Karpas-422 (cell line): Measurements from ENCODE around the gene HIPK2. TPM values are rescaled to one million over a fixed set of nuclear protein-coding genes. Genes with fewer than 3 reads are reported as not detected.

Experiments
- DNase-seq: peaks from one replicate; pipeline ENCODE4 v3.0.0-alpha.2; 2015
- H2AFZ ChIP-seq: fragments of 200-600 bp; sonication (generic); 2 replicates; pipeline ENCODE4 v1.6.1; 2014; ENCODE audit warnings: antibody characterized with exemption, low read length, mixed read lengths
- H3K27ac ChIP-seq: fragments of 200-600 bp; sonication (generic); 2 replicates; pipeline ENCODE4 v1.5.1; 2014; ENCODE audit warnings: mild to moderate bottlenecking, low read length, moderate library complexity
- H3K27me3 ChIP-seq: fragments of 200-600 bp; sonication (generic); 2 replicates; pipeline ENCODE4 v1.6.1; 2014; ENCODE audit warnings: low read length, mixed read lengths
- H3K36me3 ChIP-seq: fragments of 200-600 bp; sonication (generic); 2 replicates; pipeline ENCODE4 v1.6.1; 2014; ENCODE audit warnings: low read length, mixed read lengths; ENCODE audit not compliant: insufficient read depth
- H3K4me1 ChIP-seq: fragments of 200-600 bp; sonication (generic); 2 replicates; pipeline ENCODE4 v1.6.1; 2014; ENCODE audit warnings: mild to moderate bottlenecking, low read length, mixed read lengths
- H3K4me2 ChIP-seq: fragments of 200-600 bp; sonication (generic); 2 replicates; pipeline ENCODE4 v1.6.1; 2014; ENCODE audit warnings: low read length, low read depth, mild to moderate bottlenecking; ENCODE audit not compliant: poor library complexity, severe bottlenecking
- H3K4me3 ChIP-seq: fragments of 200-600 bp; sonication (generic); 2 replicates; pipeline ENCODE4 v1.5.1; 2014; ENCODE audit warnings: mild to moderate bottlenecking, antibody characterized with exemption, low read length, mixed read lengths
- H3K79me2 ChIP-seq: fragments of 200-600 bp; sonication (generic); 2 replicates; pipeline ENCODE4 v1.6.1; 2014; ENCODE audit warnings: mild to moderate bottlenecking, low read length, mixed read lengths
- H3K9ac ChIP-seq: fragments of 200-600 bp; sonication (generic); 2 replicates; pipeline ENCODE4 v1.6.0; 2014; ENCODE audit warnings: low read length
- H3K9me2 ChIP-seq: fragments of 200-600 bp; sonication (generic), shearing (Covaris generic); replicated peaks from 2 replicates; pipeline ENCODE4 v1.6.0; 2014; ENCODE audit warnings: mild to moderate bottlenecking, low read length, moderate library complexity; ENCODE audit not compliant: insufficient read depth
- H3K9me3 ChIP-seq: fragments of 300-700, 200-600 bp; sonication (generic); 2 replicates; pipeline ENCODE4 v1.6.1; 2014; ENCODE audit warnings: low read length, mixed read lengths
- H4K20me1 ChIP-seq: fragments of 200-600 bp; sonication (generic); 2 replicates; pipeline ENCODE4 v1.6.1; 2014; ENCODE audit warnings: mild to moderate bottlenecking, antibody characterized with exemption, low read length, low read depth; ENCODE audit not compliant: insufficient read depth
- total RNA-seq: library from RNA; depleted of rRNA; stranded (reverse); fragments of >200 nt; shearing (Covaris generic); gene quantifications from 2 replicates; pipeline ENCODE4 v1.2.3, GENCODE V29; 2014; ENCODE audit warnings: low replicate concordance

Gene HIPK2
- total RNA-seq, 1 experiment from 2014 or later = not detected

GRCh38 chr7:139702811-139703486, 74.8 kb downstream of the HIPK2 start:
- Histone ChIP-seq H3K36me3 (no peaks in the 10 kb centered on the region), H3K9ac (no peak overlapping the region), H3K9me3 (no peaks in the 10 kb centered on the region), H4K20me1 (no peaks in the 10 kb centered on the region), H3K27ac (no peak overlapping the region), H3K4me1 (peaks cover 3% of the 10 kb centered on the region), H3K9me2 (no peaks in the 10 kb centered on the region), H3K4me2 (no peak overlapping the region), H2AFZ (no peak overlapping the region), H3K79me2 (no peaks in the 10 kb centered on the region), H3K4me3 (no peak overlapping the region), H3K27me3 (no peaks in the 10 kb centered on the region)
- DNase-seq = no peak

DNA sequence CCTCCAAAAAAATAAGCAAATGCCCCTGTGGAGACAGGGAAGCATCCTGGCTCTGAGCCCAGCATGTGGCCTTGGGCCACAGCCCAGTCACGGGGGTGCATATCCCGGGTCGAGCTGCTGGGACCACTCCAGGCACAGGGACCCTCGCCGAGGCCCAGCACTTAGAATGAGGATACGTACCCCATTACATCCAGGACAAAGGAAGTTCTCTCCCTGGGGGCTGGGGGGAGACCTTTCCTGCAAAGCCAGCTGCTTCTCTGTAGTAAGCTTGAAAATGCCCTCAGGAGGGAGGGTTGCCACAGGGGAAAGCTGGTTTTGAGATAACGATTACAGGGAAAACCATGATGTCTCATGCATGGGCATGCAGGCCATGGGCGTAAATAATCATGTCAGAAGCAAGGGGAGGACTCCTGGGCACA, 75.5 kb downstream of the HIPK2 start:
- no peak overlapping the region for H3K27ac ChIP-seq
- H3K27me3 ChIP-seq = no peaks in the 10 kb centered on the region
- H3K9me3 ChIP-seq = no peaks in the 10 kb centered on the region
- no peaks in the 10 kb centered on the region for H4K20me1 ChIP-seq
- H3K4me2 ChIP-seq = no peak overlapping the region
- no peak overlapping the region for H2AFZ ChIP-seq
- no peaks in the 10 kb centered on the region; the same call in 1 of the 2 replicates for H3K4me1 ChIP-seq
- H3K9ac ChIP-seq = no peak overlapping the region
- H3K36me3 ChIP-seq = no peaks in the 10 kb centered on the region
- H3K4me3 ChIP-seq = no peak overlapping the region
- H3K9me2 ChIP-seq = no peaks in the 10 kb centered on the region
- H3K79me2 ChIP-seq = no peaks in the 10 kb centered on the region
- no peak for DNase-seq

GRCh38 chr7:139701908-139702307, 75.9 kb downstream of the HIPK2 start:
- no peaks in the 10 kb centered on the region for H3K9me3 ChIP-seq
- H3K9me2 ChIP-seq = no peaks in the 10 kb centered on the region
- no peaks in the 10 kb centered on the region for H3K79me2 ChIP-seq
- no peaks in the 10 kb centered on the region for H3K36me3 ChIP-seq
- H3K4me1 ChIP-seq = no peaks in the 10 kb centered on the region; the same call in 1 of the 2 replicates
- DNase-seq = no peak
- no peaks in the 10 kb centered on the region for H3K27me3 ChIP-seq
- H3K9ac ChIP-seq = no peak overlapping the region
- no peak overlapping the region for H2AFZ ChIP-seq
- no peak overlapping the region for H3K4me2 ChIP-seq
- H3K4me3 ChIP-seq = no peak overlapping the region
- H4K20me1 ChIP-seq = no peaks in the 10 kb centered on the region
- no peak overlapping the region for H3K27ac ChIP-seq

DNA sequence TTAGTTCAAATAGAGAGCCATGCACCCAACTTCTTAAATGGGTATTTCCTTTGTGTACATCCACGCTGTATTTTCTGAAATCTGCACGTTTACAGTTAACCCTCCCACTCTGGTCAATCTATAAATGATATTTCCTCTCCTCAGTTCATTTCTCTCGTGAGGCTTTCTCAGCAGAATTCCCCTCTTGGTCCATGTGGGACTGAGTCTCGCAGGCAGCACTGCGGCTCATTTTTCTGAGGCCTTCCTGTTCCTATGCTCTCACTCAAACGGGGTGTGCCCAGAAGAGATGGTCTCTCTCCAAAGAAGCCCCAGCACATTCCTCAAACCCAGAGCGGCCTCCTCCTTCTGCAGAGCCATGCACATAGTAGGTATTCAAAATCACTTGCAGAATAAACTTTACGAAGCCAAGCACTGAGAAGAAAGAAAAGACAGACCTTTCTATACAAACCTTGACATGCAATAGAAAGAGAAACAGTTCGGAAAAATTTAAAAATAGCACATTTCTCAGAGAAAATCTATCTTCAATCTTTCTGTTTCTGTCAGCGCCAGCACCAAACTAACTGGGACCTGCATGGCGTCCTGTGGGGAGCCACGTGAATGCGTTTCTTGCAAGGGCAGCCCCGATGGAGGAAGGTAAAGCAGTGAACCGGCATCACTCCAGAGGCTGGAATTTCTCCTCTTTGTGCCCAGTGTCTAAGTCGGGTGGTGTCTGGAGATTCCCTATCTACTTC, 77.1 kb downstream of the HIPK2 start:
- H3K4me3 ChIP-seq = no peak overlapping the region
- no peaks in the 10 kb centered on the region for H3K27me3 ChIP-seq
- H3K4me1 ChIP-seq = no peaks in the 10 kb centered on the region
- no peaks in the 10 kb centered on the region for H3K79me2 ChIP-seq
- H3K9ac ChIP-seq = no peak overlapping the region
- no peaks in the 10 kb centered on the region for H4K20me1 ChIP-seq
- no peak overlapping the region for H3K27ac ChIP-seq
- H2AFZ ChIP-seq = no peak overlapping the region
- H3K4me2 ChIP-seq = no peak overlapping the region
- H3K9me2 ChIP-seq = no peaks in the 10 kb centered on the region
- H3K36me3 ChIP-seq = no peaks in the 10 kb centered on the region
- DNase-seq = no peak
- H3K9me3 ChIP-seq = no peaks in the 10 kb centered on the region

DNA sequence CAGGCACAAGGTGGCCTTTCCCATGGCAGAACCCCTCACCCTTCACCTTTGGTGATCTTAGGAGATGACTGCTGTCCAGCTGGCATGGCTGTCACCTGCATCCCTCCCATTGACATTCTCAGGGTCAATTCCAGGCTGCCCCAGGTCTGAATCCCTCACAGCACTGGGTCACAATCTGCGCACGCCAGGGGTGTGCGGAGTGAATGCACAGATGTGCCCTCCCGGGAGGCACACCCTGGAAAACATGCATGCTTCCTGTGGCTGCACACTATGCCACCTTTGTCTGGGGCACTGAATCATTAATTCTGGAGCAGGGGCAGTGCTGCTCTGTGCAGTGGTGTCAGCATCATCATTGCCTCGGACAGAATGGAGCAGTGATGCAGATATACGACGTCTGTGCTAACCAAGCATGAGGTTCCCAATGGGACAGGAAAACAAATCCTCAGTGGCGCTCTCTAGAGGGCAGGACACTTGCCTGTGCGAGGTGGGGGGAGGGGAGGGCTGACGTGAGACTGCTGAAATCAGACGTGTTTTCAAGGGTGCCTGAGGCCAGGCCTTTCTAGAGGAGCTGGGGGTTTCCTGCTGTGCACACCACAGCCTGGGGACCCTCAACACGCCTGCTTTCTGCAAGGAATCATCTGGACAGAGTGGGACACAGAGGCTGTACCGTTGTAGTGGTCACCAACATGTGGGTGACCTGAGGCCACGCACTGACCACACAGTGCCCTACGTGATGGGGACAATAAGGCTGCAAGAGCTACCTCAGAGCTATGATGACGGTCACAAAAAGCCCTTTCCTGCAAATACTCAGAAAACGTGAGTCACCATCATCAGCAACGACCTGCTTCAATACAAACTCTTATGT, 77.9 kb downstream of the HIPK2 start:
- Histone ChIP-seq H4K20me1 (no peaks in the 10 kb centered on the region), H3K4me1 (no peaks in the 10 kb centered on the region), H3K36me3 (no peaks in the 10 kb centered on the region), H3K4me2 (no peak overlapping the region), H3K27me3 (no peaks in the 10 kb centered on the region), H3K9ac (no peak overlapping the region), H3K9me2 (no peaks in the 10 kb centered on the region), H3K27ac (no peak overlapping the region), H3K4me3 (no peak overlapping the region), H3K9me3 (no peaks in the 10 kb centered on the region), H2AFZ (no peak overlapping the region), H3K79me2 (no peaks in the 10 kb centered on the region)
- DNase-seq = no peak

DNA sequence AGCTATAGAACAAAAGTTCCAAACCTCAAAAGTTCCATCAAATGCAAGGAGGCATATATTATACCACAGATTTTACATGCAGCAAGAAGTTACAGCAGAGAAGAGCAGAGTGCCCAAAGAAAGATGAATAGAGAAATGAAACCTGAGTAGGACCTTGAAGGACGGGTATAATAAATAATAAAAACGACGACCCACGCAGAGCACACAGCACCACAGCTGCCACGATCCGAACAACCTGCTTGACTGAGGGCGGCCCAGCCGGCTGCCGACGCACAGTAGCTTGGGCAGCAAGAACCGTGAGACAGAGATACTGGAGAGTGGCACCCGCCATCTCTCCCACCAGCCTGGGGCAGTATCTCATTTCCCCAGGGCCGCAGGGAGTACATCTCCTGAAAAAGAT, 79.0 kb downstream of the HIPK2 start:
- Histone ChIP-seq H3K4me1 (no peaks in the 10 kb centered on the region), H3K27me3 (no peaks in the 10 kb centered on the region), H3K4me3 (no peak overlapping the region), H4K20me1 (no peaks in the 10 kb centered on the region), H3K4me2 (no peak overlapping the region), H3K9ac (no peak overlapping the region), H3K79me2 (no peaks in the 10 kb centered on the region), H3K9me2 (no peaks in the 10 kb centered on the region), H3K36me3 (no peaks in the 10 kb centered on the region), H3K27ac (no peak overlapping the region), H2AFZ (no peak overlapping the region), H3K9me3 (no peaks in the 10 kb centered on the region)
- no peak for DNase-seq

DNA sequence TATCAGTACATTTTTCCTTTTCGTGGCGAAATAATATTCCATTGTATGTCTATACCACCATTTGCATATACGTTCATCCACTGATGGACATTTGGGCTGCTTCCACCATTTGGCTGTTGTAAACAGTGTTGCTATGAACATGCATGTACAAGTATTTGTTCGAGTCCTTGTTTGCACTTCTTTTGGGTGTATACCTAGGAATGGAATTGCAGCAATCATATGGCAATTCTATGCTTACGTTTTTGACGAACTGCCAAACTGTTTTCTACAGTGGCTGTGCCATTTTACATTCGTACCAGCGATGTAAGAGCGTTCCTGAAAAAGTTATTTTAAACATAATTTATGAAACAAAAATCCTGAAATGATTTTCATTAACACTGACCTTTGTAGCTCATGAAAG, 79.5 kb downstream of the HIPK2 start:
- Histone ChIP-seq H3K9me3 (no peaks in the 10 kb centered on the region), H3K9ac (no peak overlapping the region), H3K79me2 (no peaks in the 10 kb centered on the region), H3K4me3 (no peak overlapping the region), H3K27me3 (no peaks in the 10 kb centered on the region), H3K4me2 (no peak overlapping the region), H3K4me1 (no peaks in the 10 kb centered on the region), H4K20me1 (no peaks in the 10 kb centered on the region), H3K9me2 (no peaks in the 10 kb centered on the region), H2AFZ (no peak overlapping the region), H3K36me3 (no peaks in the 10 kb centered on the region), H3K27ac (no peak overlapping the region)
- no peak for DNase-seq

- H3K9ac ChIP-seq = no peak overlapping the region
- no peaks in the 10 kb centered on the region for H3K36me3 ChIP-seq
- no peaks in the 10 kb centered on the region for H3K27me3 ChIP-seq
- H3K4me3 ChIP-seq = no peak overlapping the region
- no peaks in the 10 kb centered on the region for H3K4me1 ChIP-seq
- no peak overlapping the region for H3K4me2 ChIP-seq
- H2AFZ ChIP-seq = no peak overlapping the region
- DNase-seq = no peak
- H4K20me1 ChIP-seq = no peaks in the 10 kb centered on the region
- H3K9me2 ChIP-seq = no peaks in the 10 kb centered on the region
- H3K79me2 ChIP-seq = no peaks in the 10 kb centered on the region
- no peak overlapping the region for H3K27ac ChIP-seq
- H3K9me3 ChIP-seq = no peaks in the 10 kb centered on the region
Observed at GRCh38 chr7:139697056-139697455, 80.7 kb downstream of the HIPK2 start.
